Measurements from ENCODE around the gene TM9SF3.
"Not testable (repeated sequence)": the region's sequence is repeated elsewhere in the genome, so short reads cannot be mapped to it uniquely, and the experiment has no call there.

The TM9SF3 gene

GRCh38 chr10:96598846-96599245 lies 12.0 kb upstream of the TM9SF3 start:
- no peak for DNase-seq (ENCODE audit: low spot score)

- no peak for DNase-seq (ENCODE audit: low spot score)
Observed at GRCh38 chr10:96596422-96597407, 9.9 kb upstream of the TM9SF3 start.

DNA sequence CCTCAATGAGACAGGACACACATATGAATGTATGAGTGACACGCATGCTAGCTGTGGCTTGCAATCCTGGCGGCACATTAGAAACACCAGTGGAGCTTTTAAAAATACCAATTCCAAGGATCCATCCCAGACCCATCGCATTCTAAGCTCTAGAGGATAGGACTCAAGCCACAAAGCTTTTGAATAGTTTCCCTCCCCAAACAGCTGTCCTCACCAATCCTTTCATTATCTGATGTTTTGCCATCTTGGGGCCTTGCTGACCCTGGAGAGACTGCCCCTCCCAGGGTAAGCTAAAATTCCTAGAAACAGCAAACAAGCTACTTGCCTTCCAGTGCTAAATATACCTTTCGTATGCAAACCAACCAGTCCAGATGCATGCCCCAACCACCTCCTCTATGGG lies 8.9 kb upstream of the TM9SF3 start:
- DNase-seq (ENCODE audit: low spot score), result no peak

DNA sequence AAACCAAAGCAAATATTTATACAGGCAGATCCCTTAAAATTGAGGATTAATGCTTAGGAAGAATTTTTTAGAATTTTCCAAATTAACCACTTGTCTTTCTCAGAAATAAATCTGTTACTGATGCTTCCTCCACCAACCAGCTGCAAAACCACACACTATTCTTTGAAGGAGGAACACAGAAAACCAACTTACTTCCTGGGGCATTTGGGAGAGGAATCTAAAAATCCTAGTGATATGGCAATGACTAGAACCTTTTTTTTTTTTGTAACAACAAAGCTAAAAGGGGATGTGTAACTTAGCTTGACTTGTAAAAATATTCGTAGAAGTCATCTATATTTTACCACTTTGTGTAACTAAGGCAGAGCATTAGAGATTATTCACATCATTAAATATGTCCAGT lies 5.1 kb upstream of the TM9SF3 start:
- no peak for DNase-seq (ENCODE audit: low spot score)

- DNase-seq (ENCODE audit: low spot score), result no peak
Observed at GRCh38 chr10:96588616-96589419, 2.0 kb upstream of the TM9SF3 start.

DNA sequence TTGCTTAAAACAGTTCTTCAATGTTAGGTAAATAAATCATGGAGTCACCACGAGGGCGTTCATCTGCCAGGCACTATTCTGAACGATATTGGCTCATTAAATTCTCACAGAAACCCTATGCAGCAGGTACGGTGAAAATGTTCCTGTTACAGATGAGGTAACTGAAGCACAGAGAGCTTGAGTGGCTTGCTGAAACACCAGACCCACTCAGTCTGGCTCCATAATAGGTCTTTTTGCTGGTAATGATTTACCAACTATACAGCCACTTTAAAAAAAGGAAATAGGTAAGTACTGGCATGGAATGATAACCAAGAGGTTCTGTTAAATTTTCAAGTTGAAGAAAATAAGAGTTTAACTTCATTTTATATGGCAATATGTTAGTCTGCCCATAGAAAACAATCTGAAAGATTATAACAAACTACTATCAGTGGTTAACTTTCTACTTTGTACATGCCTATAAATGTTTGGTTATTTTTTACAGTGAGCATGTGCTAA lies 1.3 kb upstream of the TM9SF3 start:
- DNase-seq (ENCODE audit: low spot score), result no peak

DNA sequence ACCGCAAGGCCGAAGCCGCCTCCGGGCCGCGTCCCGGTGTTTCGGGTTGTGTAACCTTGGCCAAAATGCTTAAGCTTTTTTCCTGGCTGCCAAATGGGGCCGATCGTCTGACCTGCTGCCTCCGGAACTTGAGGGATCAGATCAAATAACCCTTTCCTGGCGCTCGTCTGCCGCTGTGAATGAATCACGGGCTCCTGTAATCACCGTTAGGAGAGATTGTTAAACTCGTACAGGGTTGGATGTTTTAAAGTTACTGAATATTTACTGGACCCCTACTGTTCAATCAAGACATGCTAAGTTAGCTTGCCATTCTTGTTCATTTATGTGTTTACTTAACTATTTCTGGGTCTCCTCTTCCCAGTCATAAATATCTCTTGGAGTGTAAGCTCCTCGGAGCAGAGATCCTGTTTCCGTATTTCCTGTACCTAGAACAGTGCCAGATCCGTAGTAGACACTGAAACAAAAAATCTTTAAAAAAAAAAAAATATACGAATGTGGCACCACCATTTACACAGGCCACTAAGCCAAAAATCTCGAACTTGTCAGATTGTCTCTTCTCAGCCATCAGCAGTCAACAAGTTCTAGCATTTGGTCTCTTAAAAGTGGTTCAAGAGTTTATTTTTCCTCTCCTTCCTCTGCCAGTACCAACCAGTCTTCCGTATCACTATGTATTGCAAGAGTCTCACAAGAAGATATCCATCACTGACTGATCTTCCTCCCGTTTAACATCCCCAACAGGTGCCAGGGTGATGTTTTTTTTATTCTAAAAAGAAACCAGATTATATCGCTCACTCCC lies 650 bp upstream of the TM9SF3 start:
- DNase-seq (ENCODE audit: low spot score), result peak; percentile 68

- no peak for DNase-seq (ENCODE audit: low spot score)
Observed at GRCh38 chr10:96585736-96586418, 935 bp downstream of the TM9SF3 start.

DNA sequence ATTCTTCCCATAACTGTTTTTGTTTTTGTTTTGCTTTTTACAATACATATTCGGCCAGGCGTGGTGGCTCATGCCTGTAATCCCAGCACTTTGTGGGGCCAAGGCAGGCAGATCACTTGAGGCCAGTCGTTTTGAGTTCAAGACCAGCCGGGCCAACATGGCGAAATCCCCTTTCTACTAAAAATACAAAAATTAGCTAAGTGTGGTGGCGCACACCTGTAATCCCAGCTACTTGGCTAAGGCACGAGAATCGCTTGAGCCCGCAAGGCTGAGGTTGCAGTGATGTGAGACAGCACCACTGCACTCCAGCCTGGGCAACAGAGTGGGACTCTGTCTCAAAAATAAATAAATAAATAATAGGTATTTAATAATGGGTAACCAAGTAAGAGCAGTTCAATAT lies 2.3 kb downstream of the TM9SF3 start:
- no peak for DNase-seq (ENCODE audit: low spot score)

- DNase-seq (ENCODE audit: low spot score), result no peak
Observed at GRCh38 chr10:96584035-96584434, 2.8 kb downstream of the TM9SF3 start.

DNA sequence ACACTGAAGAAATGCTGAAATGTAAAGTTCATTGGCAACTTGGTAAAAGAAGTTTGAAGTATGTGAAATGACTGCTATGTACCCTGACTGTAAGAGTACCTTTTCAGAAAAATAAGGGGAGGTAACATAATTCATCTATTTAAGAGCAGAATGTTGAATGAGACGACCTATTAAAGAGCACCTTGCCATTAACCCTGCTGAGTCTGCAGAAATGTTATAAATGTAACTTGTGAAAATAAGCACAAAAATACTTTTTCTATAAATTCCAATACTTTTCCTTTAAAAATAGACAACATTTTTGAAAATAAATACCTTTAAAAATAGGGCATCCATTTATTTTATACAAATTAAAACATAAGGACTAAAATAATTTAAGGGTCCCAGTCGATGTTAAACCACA lies 7.7 kb downstream of the TM9SF3 start:
- DNase-seq (ENCODE audit: low spot score), result no peak

- DNase-seq (ENCODE audit: low spot score), result no peak
Observed at GRCh38 chr10:96578633-96579032, 8.2 kb downstream of the TM9SF3 start.

GRCh38 chr10:96578022-96578421 lies 8.8 kb downstream of the TM9SF3 start:
- no peak for DNase-seq (ENCODE audit: low spot score)

DNA sequence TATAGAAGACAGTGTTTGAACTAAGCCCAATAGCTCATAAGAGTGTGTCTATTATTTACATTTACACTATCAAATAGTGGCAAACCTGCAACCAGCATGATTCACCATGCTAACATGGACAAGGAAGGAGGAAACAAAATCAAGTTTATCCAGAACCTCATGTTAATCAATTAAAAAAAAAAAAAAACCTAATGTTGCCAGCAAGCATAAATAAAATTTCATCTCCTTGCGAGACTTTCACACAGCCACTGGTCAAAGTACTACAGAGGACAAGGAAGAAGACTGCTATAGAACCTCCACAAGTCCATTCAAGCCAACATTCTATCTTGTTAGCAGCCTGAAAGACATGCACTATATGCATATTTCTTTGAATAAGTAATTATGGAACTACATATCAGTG lies 9.7 kb downstream of the TM9SF3 start:
- no peak for DNase-seq (ENCODE audit: low spot score)

- DNase-seq (ENCODE audit: low spot score), result no peak
Observed at GRCh38 chr10:96576277-96576980, 10.4 kb downstream of the TM9SF3 start.

DNA sequence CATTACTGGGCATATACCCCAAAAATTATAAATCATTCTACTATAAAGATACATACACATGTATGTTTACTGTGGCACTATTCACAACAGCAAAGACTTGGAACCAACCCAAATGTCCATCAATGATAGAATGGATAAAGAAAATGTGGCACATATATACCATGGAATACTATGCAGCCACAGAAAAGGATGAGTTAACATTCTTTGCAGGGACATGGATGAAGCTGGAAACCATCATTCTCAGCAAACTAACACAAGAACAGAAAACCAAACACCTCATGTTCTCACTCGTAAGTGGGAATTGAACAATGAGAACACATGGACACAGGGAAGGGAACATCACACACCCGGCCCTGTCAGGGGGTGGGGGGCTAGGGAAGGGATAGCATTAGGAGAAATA lies 12.2 kb downstream of the TM9SF3 start:
- DNase-seq (ENCODE audit: low spot score), result not testable (repeated sequence)

GRCh38 chr10:96573036-96573435 lies 13.8 kb downstream of the TM9SF3 start:
- DNase-seq (ENCODE audit: low spot score), result no peak

GRCh38 chr10:96570983-96571964 lies 15.5 kb downstream of the TM9SF3 start:
- no peak for DNase-seq (ENCODE audit: low spot score)

DNA sequence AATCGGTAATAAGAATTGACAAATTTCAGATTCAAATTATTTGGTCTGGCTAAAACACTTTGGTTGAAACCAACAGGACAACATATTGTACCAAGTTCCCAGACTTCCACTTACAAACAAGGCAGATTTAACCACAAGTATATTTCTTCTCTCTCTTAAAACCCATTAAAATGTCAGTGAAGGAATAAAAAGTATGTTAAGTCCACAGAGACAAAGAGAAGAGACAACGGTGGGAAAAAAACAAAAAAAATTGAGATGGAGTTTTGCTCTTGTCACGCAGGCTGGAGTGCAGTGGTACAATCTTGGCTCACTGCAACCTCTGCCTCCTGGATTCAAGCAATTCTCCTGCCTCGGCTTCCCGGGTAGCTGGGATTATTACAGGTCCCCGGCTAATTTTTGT lies 16.3 kb downstream of the TM9SF3 start:
- no peak for DNase-seq (ENCODE audit: low spot score)

DNA sequence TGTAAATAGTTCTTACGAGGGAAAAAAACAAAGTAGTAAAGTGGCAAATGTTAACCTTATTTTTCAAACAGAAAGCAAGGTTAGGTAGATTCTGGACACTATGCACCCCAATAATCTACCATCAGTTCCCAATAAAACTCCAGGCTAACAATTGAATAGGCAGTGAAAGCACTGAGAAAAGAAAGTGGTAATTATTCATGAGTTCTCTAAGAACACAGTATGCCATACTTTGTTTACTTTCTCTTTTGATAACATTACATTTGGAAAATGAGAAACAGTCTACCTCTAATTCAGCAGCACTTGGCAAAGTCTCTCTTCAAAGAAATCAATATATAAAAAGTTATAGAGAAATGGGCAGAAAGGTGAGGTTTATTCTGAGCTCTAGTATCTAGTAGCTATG lies 18.4 kb downstream of the TM9SF3 start:
- DNase-seq (ENCODE audit: low spot score), result no peak
